ENCODE results near the gene ENPP1. TPM values are rescaled to one million over a fixed set of nuclear protein-coding genes. Genes with fewer than 3 reads are reported as not detected.

ENPP1 gene
- total and polyA plus RNA-seq, 9 of the 15 experiments (the other 6 are each of a cell fraction or from before 2014, with no cell fraction given) = 0.03 to 0.56 (median 0.14) TPM

DNA sequence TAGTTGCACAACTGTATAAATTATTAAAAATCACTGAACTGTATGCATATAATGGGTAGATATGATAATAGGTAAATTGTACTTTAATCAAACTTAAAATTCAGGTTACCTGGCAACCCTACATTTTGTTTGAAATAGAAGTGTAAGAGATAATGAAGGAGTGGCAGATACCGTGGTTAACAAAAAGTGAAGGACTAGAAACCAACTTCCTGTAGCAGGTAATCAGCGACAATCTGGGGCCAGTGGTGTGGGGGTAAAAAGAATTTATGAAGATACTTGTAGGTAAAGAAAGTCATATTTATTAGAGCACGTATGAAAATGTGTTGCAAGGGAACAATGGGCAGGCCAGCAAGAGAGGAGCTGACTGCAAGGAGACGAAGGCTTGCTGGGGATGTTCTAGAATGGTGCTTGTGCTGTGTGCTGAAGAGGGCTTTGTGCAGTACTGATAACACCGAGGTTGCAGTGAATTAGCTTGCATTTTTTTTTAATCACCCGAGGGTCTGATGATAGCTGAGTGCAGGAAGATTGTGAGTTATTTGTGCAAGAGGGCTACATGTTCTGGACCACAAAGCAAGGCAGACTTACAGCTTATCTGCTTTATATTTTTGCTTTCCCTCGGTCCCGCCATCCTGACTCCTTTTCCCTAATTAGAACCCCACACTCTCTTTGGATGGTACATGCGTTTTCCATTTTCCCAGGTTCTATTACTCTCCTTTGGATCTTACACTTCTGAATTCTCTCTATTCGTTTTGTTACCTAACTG is 4.6 kb upstream of the ENPP1 start (continued):
- TF ChIP-seq, protein P1, sequence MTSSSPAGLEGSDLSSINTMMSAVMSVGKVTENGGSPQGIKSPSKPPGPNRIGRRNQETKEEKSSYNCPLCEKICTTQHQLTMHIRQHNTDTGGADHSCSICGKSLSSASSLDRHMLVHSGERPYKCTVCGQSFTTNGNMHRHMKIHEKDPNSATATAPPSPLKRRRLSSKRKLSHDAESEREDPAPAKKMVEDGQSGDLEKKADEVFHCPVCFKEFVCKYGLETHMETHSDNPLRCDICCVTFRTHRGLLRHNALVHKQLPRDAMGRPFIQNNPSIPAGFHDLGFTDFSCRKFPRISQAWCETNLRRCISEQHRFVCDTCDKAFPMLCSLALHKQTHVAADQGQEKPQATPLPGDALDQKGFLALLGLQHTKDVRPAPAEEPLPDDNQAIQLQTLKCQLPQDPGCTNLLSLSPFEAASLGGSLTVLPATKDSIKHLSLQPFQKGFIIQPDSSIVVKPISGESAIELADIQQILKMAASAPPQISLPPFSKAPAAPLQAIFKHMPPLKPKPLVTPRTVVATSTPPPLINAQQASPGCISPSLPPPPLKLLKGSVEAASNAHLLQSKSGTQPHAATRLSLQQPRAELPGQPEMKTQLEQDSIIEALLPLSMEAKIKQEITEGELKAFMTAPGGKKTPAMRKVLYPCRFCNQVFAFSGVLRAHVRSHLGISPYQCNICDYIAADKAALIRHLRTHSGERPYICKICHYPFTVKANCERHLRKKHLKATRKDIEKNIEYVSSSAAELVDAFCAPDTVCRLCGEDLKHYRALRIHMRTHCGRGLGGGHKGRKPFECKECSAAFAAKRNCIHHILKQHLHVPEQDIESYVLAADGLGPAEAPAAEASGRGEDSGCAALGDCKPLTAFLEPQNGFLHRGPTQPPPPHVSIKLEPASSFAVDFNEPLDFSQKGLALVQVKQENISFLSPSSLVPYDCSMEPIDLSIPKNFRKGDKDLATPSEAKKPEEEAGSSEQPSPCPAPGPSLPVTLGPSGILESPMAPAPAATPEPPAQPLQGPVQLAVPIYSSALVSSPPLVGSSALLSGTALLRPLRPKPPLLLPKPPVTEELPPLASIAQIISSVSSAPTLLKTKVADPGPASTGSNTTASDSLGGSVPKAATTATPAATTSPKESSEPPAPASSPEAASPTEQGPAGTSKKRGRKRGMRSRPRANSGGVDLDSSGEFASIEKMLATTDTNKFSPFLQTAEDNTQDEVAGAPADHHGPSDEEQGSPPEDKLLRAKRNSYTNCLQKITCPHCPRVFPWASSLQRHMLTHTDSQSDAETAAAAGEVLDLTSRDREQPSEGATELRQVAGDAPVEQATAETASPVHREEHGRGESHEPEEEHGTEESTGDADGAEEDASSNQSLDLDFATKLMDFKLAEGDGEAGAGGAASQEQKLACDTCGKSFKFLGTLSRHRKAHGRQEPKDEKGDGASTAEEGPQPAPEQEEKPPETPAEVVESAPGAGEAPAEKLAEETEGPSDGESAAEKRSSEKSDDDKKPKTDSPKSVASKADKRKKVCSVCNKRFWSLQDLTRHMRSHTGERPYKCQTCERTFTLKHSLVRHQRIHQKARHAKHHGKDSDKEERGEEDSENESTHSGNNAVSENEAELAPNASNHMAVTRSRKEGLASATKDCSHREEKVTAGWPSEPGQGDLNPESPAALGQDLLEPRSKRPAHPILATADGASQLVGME (CRISPR knock-in tag; IDR thresholded peaks at IDR 0.05) = no peak
- TF ChIP-seq ZKSCAN1 (IDR thresholded peaks at IDR 0.05; ENCODE audit: low read depth, low read length) (no peak), ZNF253 (CRISPR knock-in tag; conservative IDR thresholded peaks at IDR 0.05) (no peak)

DNA sequence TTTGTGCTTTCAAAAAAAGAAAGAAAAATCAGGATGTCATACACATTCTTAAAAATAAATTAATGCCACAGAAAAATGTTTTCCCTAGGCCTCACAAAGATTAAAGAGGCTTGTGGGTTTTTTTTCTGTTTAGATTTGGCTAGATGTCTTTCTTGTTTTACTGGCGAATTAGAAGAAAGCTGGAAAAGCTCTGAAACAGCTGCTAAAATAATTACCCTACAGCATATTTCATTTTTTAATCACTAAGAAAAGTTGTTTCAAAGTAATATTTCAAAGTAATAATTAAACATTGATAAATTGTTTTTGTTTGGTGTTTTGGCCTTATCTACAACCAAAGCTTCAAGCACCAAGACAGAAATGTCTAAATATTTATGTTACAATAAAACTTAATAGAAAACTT is 3.7 kb upstream of the ENPP1 start:
- Histone ChIP-seq H3K36me3 (ENCODE audit: control insufficient read depth, insufficient read depth, low read length) (no peaks in the 10 kb centered on the region), H3K9ac (ENCODE audit: insufficient read depth in 1 of 2, low read depth in 2 of 2, low read length in 2 of 2) (no peak overlapping the region), H3K27me3 (ENCODE audit: control insufficient read depth in 2 of 2, insufficient read depth in 2 of 2, low read length in 2 of 2) (peaks cover 15 to 18% of the 10 kb centered on the region in 2 experiments; a peak in 3 of 5 replicates), H3K4me1 (replicated peaks in 1 of 2; ENCODE audit: control insufficient read depth in 2 of 2, insufficient read depth in 2 of 2, low read length in 2 of 2) (peaks cover 3 to 9% of the 10 kb centered on the region in 2 experiments; a peak in 3 of 5 replicates), H4K20me1 (replicated peaks; ENCODE audit: control insufficient read depth, insufficient read depth, low read length) (no peaks in the 10 kb centered on the region), H3K79me2 (ENCODE audit: control insufficient read depth, insufficient read depth, low read length) (no peaks in the 10 kb centered on the region), H3K9me3 (replicated peaks; ENCODE audit: control insufficient read depth, insufficient read depth, low read depth, low read length) (no peaks in the 10 kb centered on the region), H3K4me3 (no peak overlapping the region), H3K4me2 (ENCODE audit: insufficient read depth, low read length) (no peak overlapping the region), H2AFZ (ENCODE audit: low read depth, low read length) (no peak overlapping the region), H3K27ac (ENCODE audit: extremely low read depth, low read depth, low read length) (no peak overlapping the region), H3K9me1 (ENCODE audit: control insufficient read depth, insufficient read depth, low read length) (no peaks in the 10 kb centered on the region)
- FAIRE-seq (no peak), DNase-seq (ENCODE audit: extremely low read depth in 1 of 4, low spot score in 3 of 4) (no peak), ATAC-seq (no peak)
- TF ChIP-seq MTA1 (IDR thresholded peaks at IDR 0.05; ENCODE audit: borderline replicate concordance) (no peak), CREM (IDR thresholded peaks at IDR 0.05; ENCODE audit: low read depth) (no peak), ZBTB17 (CRISPR knock-in tag; IDR thresholded peaks at IDR 0.05) (no peak), ETV5 (CRISPR knock-in tag; IDR thresholded peaks at IDR 0.05; ENCODE audit: low read depth) (no peak), RBBP5 (IDR thresholded peaks at IDR 0.05; ENCODE audit: borderline replicate concordance, insufficient read depth, low read length, poor library complexity, severe bottlenecking) (no peak)
- TF ChIP-seq, protein P2, sequence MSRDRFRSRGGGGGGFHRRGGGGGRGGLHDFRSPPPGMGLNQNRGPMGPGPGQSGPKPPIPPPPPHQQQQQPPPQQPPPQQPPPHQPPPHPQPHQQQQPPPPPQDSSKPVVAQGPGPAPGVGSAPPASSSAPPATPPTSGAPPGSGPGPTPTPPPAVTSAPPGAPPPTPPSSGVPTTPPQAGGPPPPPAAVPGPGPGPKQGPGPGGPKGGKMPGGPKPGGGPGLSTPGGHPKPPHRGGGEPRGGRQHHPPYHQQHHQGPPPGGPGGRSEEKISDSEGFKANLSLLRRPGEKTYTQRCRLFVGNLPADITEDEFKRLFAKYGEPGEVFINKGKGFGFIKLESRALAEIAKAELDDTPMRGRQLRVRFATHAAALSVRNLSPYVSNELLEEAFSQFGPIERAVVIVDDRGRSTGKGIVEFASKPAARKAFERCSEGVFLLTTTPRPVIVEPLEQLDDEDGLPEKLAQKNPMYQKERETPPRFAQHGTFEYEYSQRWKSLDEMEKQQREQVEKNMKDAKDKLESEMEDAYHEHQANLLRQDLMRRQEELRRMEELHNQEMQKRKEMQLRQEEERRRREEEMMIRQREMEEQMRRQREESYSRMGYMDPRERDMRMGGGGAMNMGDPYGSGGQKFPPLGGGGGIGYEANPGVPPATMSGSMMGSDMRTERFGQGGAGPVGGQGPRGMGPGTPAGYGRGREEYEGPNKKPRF (IDR thresholded peaks at IDR 0.05; ENCODE audit: low read depth, low read length) = no peak
- ChIA-PET CTCF (ENCODE audit: low intra/inter-chr PET ratio) (no interaction called here), POLR2A (no interaction called here)
- in situ Hi-C loops (cut with MboI) = no loop called here
- intact Hi-C loops (cut with micrococcal nuclease) = no loop called here
- 0% methylated on average over 1 of the region's 1 CpG for WGBS (ENCODE audit: insufficient coverage, low coverage, missing lambda C conversion rate)
- no TSS peak for BruUV-seq (replicated peaks)

All from K562 (cell line).